Stimulated activated CD4-positive, alpha-beta T cell treated with anti-CD3 and anti-CD28 coated beads, Interleukin-4, amount 100 ng/mL, for 48 hours (primary cell): Measurements from ENCODE around the gene AMPH.
"Not testable (repeated sequence)": the region's sequence is repeated elsewhere in the genome, so short reads cannot be mapped to it uniquely, and the experiment has no call there.

Experiments
- DNase-seq, 2 donors: peaks; one replicate each; pipeline ENCODE4 v3.0.0-alpha.2; 2020; ENCODE audit warnings: low read depth in 2 of 2

Gene AMPH

GRCh38 chr7:38628630-38629385 lies 2.4 kb downstream of the AMPH start:
- DNase-seq: no peak

- no peak for DNase-seq
Observed at GRCh38 chr7:38625866-38626265, 5.3 kb downstream of the AMPH start.

- no peak for DNase-seq
Observed at GRCh38 chr7:38615665-38616064, 15.5 kb downstream of the AMPH start.

GRCh38 chr7:38607466-38607865 lies 23.7 kb downstream of the AMPH start:
- DNase-seq: no peak

GRCh38 chr7:38600741-38601140 lies 30.4 kb downstream of the AMPH start:
- DNase-seq: no peak

GRCh38 chr7:38594949-38595348 lies 36.2 kb downstream of the AMPH start:
- DNase-seq: no peak

GRCh38 chr7:38592737-38593288 lies 38.4 kb downstream of the AMPH start:
- no peak for DNase-seq

GRCh38 chr7:38585572-38586354 lies 45.4 kb downstream of the AMPH start:
- no peak for DNase-seq

- no peak for DNase-seq
Observed at GRCh38 chr7:38584443-38585210, 46.5 kb downstream of the AMPH start.

- no peak for DNase-seq
Observed at GRCh38 chr7:38580485-38580884, 50.7 kb downstream of the AMPH start.

GRCh38 chr7:38574086-38574485 lies 57.1 kb downstream of the AMPH start:
- no peak for DNase-seq

- DNase-seq: not testable (repeated sequence)
Observed at GRCh38 chr7:38571620-38572019, 59.6 kb downstream of the AMPH start.

- no peak for DNase-seq
Observed at GRCh38 chr7:38568497-38568896, 62.7 kb downstream of the AMPH start.

GRCh38 chr7:38565289-38565688 lies 65.9 kb downstream of the AMPH start:
- no peak for DNase-seq

GRCh38 chr7:38563741-38564140 lies 67.4 kb downstream of the AMPH start:
- DNase-seq: no peak

- no peak for DNase-seq
Observed at GRCh38 chr7:38561166-38561565, 70.0 kb downstream of the AMPH start.

- DNase-seq: no peak
Observed at GRCh38 chr7:38558761-38559345, 72.3 kb downstream of the AMPH start.

- DNase-seq: no peak
Observed at GRCh38 chr7:38554586-38554985, 76.6 kb downstream of the AMPH start.

GRCh38 chr7:38550836-38551235 lies 80.3 kb downstream of the AMPH start:
- no peak for DNase-seq

- no peak for DNase-seq
Observed at GRCh38 chr7:38548605-38549004, 82.6 kb downstream of the AMPH start.

GRCh38 chr7:38546763-38547162 lies 84.4 kb downstream of the AMPH start:
- no peak for DNase-seq

GRCh38 chr7:38545977-38546376 lies 85.2 kb downstream of the AMPH start:
- no peak for DNase-seq
